Activated naive CD4-positive, alpha-beta T cell treated with anti-CD3 and anti-CD28 coated beads, Interleukin-2, amount 10 ng/mL, durations not matched to agents 7 days and 5 days (primary cell): ENCODE data around the gene SORBS2.

ENCODE experiments used
- CTCF ChIA-PET: fragments of 350-600 bp; sonication (Branson Sonifier 250); formaldehyde crosslinking; loops from one replicate; lab custom pipeline; 2021; ENCODE audit warnings: antibody characterized with exemption; lab: Charles Lee
- DNase-seq: peaks from one replicate; pipeline ENCODE4 v3.0.0-alpha.2; 2020
- H3K27ac Mint-ChIP-seq: one replicate; pipeline ENCODE4 v1.8.0; 2021; ENCODE audit warnings: mild to moderate bottlenecking, moderate library complexity, mixed read lengths
- H3K27me3 Mint-ChIP-seq: one replicate; pipeline ENCODE4 v1.8.0; 2021; ENCODE audit warnings: mild to moderate bottlenecking, mixed read lengths
- H3K36me3 Mint-ChIP-seq: one replicate; pipeline ENCODE4 v1.8.0; 2021; ENCODE audit warnings: mixed read lengths
- H3K4me1 Mint-ChIP-seq: one replicate; pipeline ENCODE4 v1.8.0; 2021; ENCODE audit warnings: mixed read lengths
- H3K4me3 Mint-ChIP-seq: one replicate; pipeline ENCODE4 v1.8.0; 2021; ENCODE audit warnings: mild to moderate bottlenecking, moderate library complexity, mixed read lengths
- H3K9me3 Mint-ChIP-seq: one replicate; pipeline ENCODE4 v1.8.0; 2021; ENCODE audit warnings: mixed read lengths

The SORBS2 gene

GRCh38 chr4:185672151-185672550, 139.8 kb downstream of the SORBS2 start:
- no peaks in the 10 kb centered on the region for H3K4me1 Mint-ChIP-seq
- H3K27me3 Mint-ChIP-seq = peaks cover 4% of the 10 kb centered on the region
- H3K36me3 Mint-ChIP-seq = no peaks in the 10 kb centered on the region
- H3K4me3 Mint-ChIP-seq = no peak overlapping the region
- no peaks in the 10 kb centered on the region for H3K9me3 Mint-ChIP-seq
- CTCF ChIA-PET = no interaction called here
- no peak for DNase-seq
- H3K27ac Mint-ChIP-seq = no peak overlapping the region

GRCh38 chr4:185671496-185671895, 140.5 kb downstream of the SORBS2 start:
- Mint-ChIP-seq H3K4me1 (no peaks in the 10 kb centered on the region), H3K36me3 (no peaks in the 10 kb centered on the region), H3K27me3 (no peaks in the 10 kb centered on the region), H3K27ac (no peak overlapping the region), H3K9me3 (no peaks in the 10 kb centered on the region), H3K4me3 (no peak overlapping the region)
- DNase-seq = no peak
- CTCF ChIA-PET = no interaction called here

GRCh38 chr4:185671066-185671465, 140.9 kb downstream of the SORBS2 start:
- DNase-seq = no peak
- no peak overlapping the region for H3K4me3 Mint-ChIP-seq
- no peaks in the 10 kb centered on the region for H3K27me3 Mint-ChIP-seq
- no peaks in the 10 kb centered on the region for H3K9me3 Mint-ChIP-seq
- no peak overlapping the region for H3K27ac Mint-ChIP-seq
- H3K36me3 Mint-ChIP-seq = no peaks in the 10 kb centered on the region
- CTCF ChIA-PET = no interaction called here
- no peaks in the 10 kb centered on the region for H3K4me1 Mint-ChIP-seq

GRCh38 chr4:185669288-185669687, 142.7 kb downstream of the SORBS2 start:
- H3K4me1 Mint-ChIP-seq = no peaks in the 10 kb centered on the region
- no peak for DNase-seq
- CTCF ChIA-PET = interaction anchor here (0.6 kb wide), 1 partner anchor 419 kb away, joined by 3 read pairs; no protein-coding TSS in a partner anchor
- H3K27ac Mint-ChIP-seq = no peak overlapping the region
- no peak overlapping the region for H3K4me3 Mint-ChIP-seq
- no peaks in the 10 kb centered on the region for H3K36me3 Mint-ChIP-seq
- H3K9me3 Mint-ChIP-seq = no peaks in the 10 kb centered on the region
- peaks cover 5% of the 10 kb centered on the region for H3K27me3 Mint-ChIP-seq

GRCh38 chr4:185666156-185666555, 145.8 kb downstream of the SORBS2 start:
- H3K4me3 Mint-ChIP-seq = no peak overlapping the region
- CTCF ChIA-PET = no interaction called here
- H3K9me3 Mint-ChIP-seq = no peaks in the 10 kb centered on the region
- no peaks in the 10 kb centered on the region for H3K36me3 Mint-ChIP-seq
- peaks cover 5% of the 10 kb centered on the region for H3K27me3 Mint-ChIP-seq
- no peaks in the 10 kb centered on the region for H3K4me1 Mint-ChIP-seq
- DNase-seq = no peak
- no peak overlapping the region for H3K27ac Mint-ChIP-seq

- Mint-ChIP-seq H3K27me3 (peaks cover 5% of the 10 kb centered on the region), H3K27ac (no peak overlapping the region), H3K4me1 (no peaks in the 10 kb centered on the region), H3K4me3 (no peak overlapping the region), H3K9me3 (no peaks in the 10 kb centered on the region), H3K36me3 (no peaks in the 10 kb centered on the region)
- CTCF ChIA-PET = no interaction called here
- no peak for DNase-seq
Observed at GRCh38 chr4:185665655-185666054, 146.3 kb downstream of the SORBS2 start.

GRCh38 chr4:185664481-185664880, 147.5 kb downstream of the SORBS2 start:
- H3K4me1 Mint-ChIP-seq = no peaks in the 10 kb centered on the region
- no peak overlapping the region for H3K4me3 Mint-ChIP-seq
- H3K9me3 Mint-ChIP-seq = no peaks in the 10 kb centered on the region
- CTCF ChIA-PET = no interaction called here
- no peak for DNase-seq
- no peak overlapping the region for H3K27ac Mint-ChIP-seq
- H3K36me3 Mint-ChIP-seq = no peaks in the 10 kb centered on the region
- H3K27me3 Mint-ChIP-seq = peaks cover 5% of the 10 kb centered on the region

GRCh38 chr4:185662030-185662778, 149.8 kb downstream of the SORBS2 start:
- Mint-ChIP-seq H3K4me3 (no peak overlapping the region), H3K36me3 (no peaks in the 10 kb centered on the region), H3K27me3 (peaks cover 5% of the 10 kb centered on the region), H3K27ac (no peak overlapping the region), H3K9me3 (no peaks in the 10 kb centered on the region), H3K4me1 (no peaks in the 10 kb centered on the region)
- no peak for DNase-seq
- CTCF ChIA-PET = no interaction called here

- CTCF ChIA-PET = no interaction called here
- Mint-ChIP-seq H3K4me3 (no peak overlapping the region), H3K27ac (no peak overlapping the region)
Observed at GRCh38 chr4:185660340-185660739, 151.7 kb downstream of the SORBS2 start.

GRCh38 chr4:185657699-185658098, 154.3 kb downstream of the SORBS2 start:
- Mint-ChIP-seq H3K9me3 (no peaks in the 10 kb centered on the region), H3K36me3 (no peaks in the 10 kb centered on the region), H3K27ac (no peak overlapping the region), H3K27me3 (no peaks in the 10 kb centered on the region), H3K4me1 (no peaks in the 10 kb centered on the region), H3K4me3 (no peak overlapping the region)
- no peak for DNase-seq
- CTCF ChIA-PET = no interaction called here

More at GRCh38 chr4:185660340-185660739, 151.7 kb downstream of the SORBS2 start:
- no peaks in the 10 kb centered on the region for H3K27me3 Mint-ChIP-seq
- no peaks in the 10 kb centered on the region for H3K9me3 Mint-ChIP-seq
- no peaks in the 10 kb centered on the region for H3K4me1 Mint-ChIP-seq
- DNase-seq = no peak
- H3K36me3 Mint-ChIP-seq = no peaks in the 10 kb centered on the region

GRCh38 chr4:185657183-185657582, 154.8 kb downstream of the SORBS2 start:
- Mint-ChIP-seq H3K36me3 (no peaks in the 10 kb centered on the region), H3K27ac (no peak overlapping the region), H3K4me1 (no peaks in the 10 kb centered on the region), H3K27me3 (peaks cover 2% of the 10 kb centered on the region), H3K9me3 (no peaks in the 10 kb centered on the region), H3K4me3 (no peak overlapping the region)
- CTCF ChIA-PET = no interaction called here
- no peak for DNase-seq

- Mint-ChIP-seq H3K27ac (no peak overlapping the region), H3K9me3 (no peaks in the 10 kb centered on the region), H3K36me3 (no peaks in the 10 kb centered on the region), H3K27me3 (peaks cover 6% of the 10 kb centered on the region), H3K4me3 (no peak overlapping the region), H3K4me1 (no peaks in the 10 kb centered on the region)
- DNase-seq = no peak
- CTCF ChIA-PET = no interaction called here
Observed at GRCh38 chr4:185656467-185656931, 155.5 kb downstream of the SORBS2 start.

- Mint-ChIP-seq H3K9me3 (no peaks in the 10 kb centered on the region), H3K4me1 (no peaks in the 10 kb centered on the region), H3K4me3 (no peak overlapping the region), H3K36me3 (no peaks in the 10 kb centered on the region), H3K27ac (no peak overlapping the region), H3K27me3 (peaks cover 6% of the 10 kb centered on the region)
- CTCF ChIA-PET = interaction anchor here (0.5 kb wide), 1 partner anchor 13 kb away, joined by 3 read pairs; no protein-coding TSS in a partner anchor
- DNase-seq = no peak
Observed at GRCh38 chr4:185654965-185655554, 156.9 kb downstream of the SORBS2 start.

- no peaks in the 10 kb centered on the region for H3K36me3 Mint-ChIP-seq
- no peaks in the 10 kb centered on the region for H3K4me1 Mint-ChIP-seq
- H3K27ac Mint-ChIP-seq = no peak overlapping the region
- H3K4me3 Mint-ChIP-seq = no peak overlapping the region
- H3K9me3 Mint-ChIP-seq = no peaks in the 10 kb centered on the region
- CTCF ChIA-PET = interaction anchor here (0.5 kb wide), 1 partner anchor 13 kb away, joined by 3 read pairs; no protein-coding TSS in a partner anchor
- no peak for DNase-seq
- peaks cover 6% of the 10 kb centered on the region for H3K27me3 Mint-ChIP-seq
Observed at GRCh38 chr4:185654311-185654710, 157.7 kb downstream of the SORBS2 start.

GRCh38 chr4:185651851-185652250, 160.1 kb downstream of the SORBS2 start:
- no peak overlapping the region for H3K4me3 Mint-ChIP-seq
- CTCF ChIA-PET = no interaction called here
- H3K36me3 Mint-ChIP-seq = no peaks in the 10 kb centered on the region
- H3K27ac Mint-ChIP-seq = no peak overlapping the region
- no peak for DNase-seq
- H3K9me3 Mint-ChIP-seq = no peaks in the 10 kb centered on the region
- peaks cover 6% of the 10 kb centered on the region for H3K27me3 Mint-ChIP-seq
- H3K4me1 Mint-ChIP-seq = no peaks in the 10 kb centered on the region
